HepG2 (cell line): Measurements from ENCODE around the gene HEPH. TPM values are rescaled to one million over a fixed set of nuclear protein-coding genes. Genes with fewer than 3 reads are reported as not detected.

Source experiments
- ATAC-seq: fragments of 200-7000 bp; cut with Tn5 transposase; 3 replicates; pipeline ENCODE4 v1.9.1; 2020; ENCODE audit warnings: mild to moderate bottlenecking, moderate library complexity
- BruUV-seq: library from RNA; stranded (reverse); fragments of 400-500 nt; replicated peaks from 2 replicates; lab custom pipeline; 2021; lab: Mats Ljungman, UMichigan
- CTCF ChIA-PET: fragments of 300-600 bp; formaldehyde crosslinking; extraction: SDS; loops from one replicate; lab custom pipeline; 2021; ENCODE audit warnings: low total read pairs, inconsistent platforms, low intra/inter-chr PET ratio; lab: Yijun Ruan, JAX
- POLR2A ChIA-PET: fragments of 350-600 bp; sonication (Branson Sonifier 250); formaldehyde crosslinking; loops from one replicate; lab custom pipeline; 2020; ENCODE audit warnings: antibody characterized with exemption, inconsistent platforms; lab: Yijun Ruan, JAX
- DNase-seq: peaks from one replicate; pipeline ENCODE4 v3.0.0-alpha.2; 2015; ENCODE audit warnings: low spot score
- FAIRE-seq: peaks from 3 replicates; lab custom pipeline; 2011; peaks lifted over from hg19 to GRCh38; lab: Jason Lieb, UNC
- H2AFZ ChIP-seq: one replicate; pipeline ENCODE4 v1.6.1; 2011; ENCODE audit warnings: low read length, inconsistent platforms
- H3K27ac ChIP-seq: fragments of 300-600 bp; 3 replicates; pipeline ENCODE4 v1.8.0; 2011; ENCODE audit warnings: mixed run types, mild to moderate bottlenecking, mixed read lengths, low read length, inconsistent platforms; ENCODE audit not compliant: insufficient read depth; ENCODE audit errors: extremely low read length
- H3K27me3 ChIP-seq, 2 experiments: fragments of 200-600 bp in 1 of 2; 2 replicates in 1 of 2; 3 replicates in 1 of 2; pipeline versions ENCODE4 v1.6.0 to v1.8.0; 2011; ENCODE audit warnings: low read length in 2 of 2, mild to moderate bottlenecking in 2 of 2, moderate library complexity in 2 of 2, inconsistent platforms in 1 of 2; ENCODE audit not compliant: insufficient read depth in 2 of 2, control insufficient read depth in 1 of 2
- H3K36me3 ChIP-seq, 2 experiments: fragments of 200-600 bp in 1 of 2; replicated peaks in 1 of 2; 2 replicates in 1 of 2; 3 replicates in 1 of 2; pipeline versions ENCODE4 v1.5.1 to v1.8.0; 2011; ENCODE audit warnings: low read length in 2 of 2, inconsistent platforms in 1 of 2; ENCODE audit not compliant: insufficient read depth in 2 of 2, control insufficient read depth in 1 of 2
- H3K4me1 ChIP-seq: 2 replicates; pipeline ENCODE4 v1.5.1; 2012; ENCODE audit warnings: low read length, inconsistent platforms; ENCODE audit not compliant: insufficient read depth
- H3K4me2 ChIP-seq: 2 replicates; pipeline ENCODE4 v1.6.0; 2011; ENCODE audit warnings: low read depth, low read length, inconsistent platforms
- H3K4me3 ChIP-seq, 3 experiments: fragments of 200-600 bp in 1 of 3; sonication (generic), shearing (Covaris generic) in 1 of 3; replicated peaks in 1 of 3; 2 replicates each; pipeline ENCODE4 v1.5.1; 2011 to 2016; ENCODE audit warnings: low read length in 3 of 3, inconsistent platforms in 2 of 3, low read depth in 2 of 3, mild to moderate bottlenecking in 2 of 3, control low read depth in 1 of 3, mixed read lengths in 1 of 3; ENCODE audit not compliant: insufficient read depth in 1 of 3
- H3K79me2 ChIP-seq: one replicate; pipeline ENCODE4 v1.6.1; 2011; ENCODE audit warnings: low read length, inconsistent platforms; ENCODE audit not compliant: insufficient read depth
- H3K9ac ChIP-seq: 2 replicates; pipeline ENCODE4 v1.6.0; 2011; ENCODE audit warnings: mild to moderate bottlenecking, low read depth, low read length, inconsistent platforms; ENCODE audit not compliant: insufficient read depth
- H3K9me3 ChIP-seq: 2 replicates; pipeline ENCODE4 v1.5.1; 2012; ENCODE audit warnings: mild to moderate bottlenecking, low read length
- H4K20me1 ChIP-seq: 2 replicates; pipeline ENCODE4 v1.6.0; 2011; ENCODE audit warnings: inconsistent platforms, mild to moderate bottlenecking, low read length, moderate library complexity; ENCODE audit not compliant: insufficient read depth
- ATF4 ChIP-seq, 2 experiments: fragments of 450-650 bp in 1 of 2; sonication (generic) in 1 of 2; formaldehyde crosslinking; IDR thresholded peaks; 2 replicates each; pipeline versions ENCODE4 v1.5.0 to v1.8.0; 2020 to 2022; ENCODE audit warnings: mild to moderate bottlenecking in 1 of 2, missing genetic modification reagents in 1 of 2
- GTF3A ChIP-seq: sonication (generic); formaldehyde crosslinking; conservative IDR thresholded peaks from 2 replicates; pipeline ENCODE4 v1.4.0; 2020; ENCODE audit warnings: mild to moderate bottlenecking, missing genetic modification reagents
- KDM3A ChIP-seq: IDR thresholded peaks from 2 replicates; pipeline ENCODE4 v1.6.1; 2018; ENCODE audit warnings: low read depth, missing compliant biosample characterization
- MAFF ChIP-seq: IDR thresholded peaks from 2 replicates; pipeline ENCODE4 v1.6.1; 2011; ENCODE audit warnings: low read depth, low read length, improper control_type of control experiment
- MAFK ChIP-seq, 2 experiments: IDR thresholded peaks in 1 of 2; conservative IDR thresholded peaks in 1 of 2; 2 replicates each; pipeline ENCODE4 v1.6.1; 2011; ENCODE audit warnings: improper control_type of control experiment in 2 of 2, low read length in 2 of 2
- NFE2L2 ChIP-seq: fragments of 150-350 bp; IDR thresholded peaks from 2 replicates; pipeline ENCODE4 v1.6.1; 2014; ENCODE audit warnings: low read length
- SMARCC2 ChIP-seq: fragments of 450-650 bp; IDR thresholded peaks from 2 replicates; pipeline ENCODE4 v1.6.1; 2017; ENCODE audit warnings: antibody characterized with exemption, mild to moderate bottlenecking
- THYN1 ChIP-seq: sonication (generic); formaldehyde crosslinking; IDR thresholded peaks from 2 replicates; pipeline ENCODE4 v1.8.1; 2023; ENCODE audit warnings: low read depth, mild to moderate bottlenecking, moderate library complexity, missing genetic modification reagents, borderline replicate concordance
- ZNF451 ChIP-seq: sonication (generic); formaldehyde crosslinking; IDR thresholded peaks from 2 replicates; pipeline ENCODE4 v1.5.0; 2020; ENCODE audit warnings: mild to moderate bottlenecking, missing genetic modification reagents
- ZNF780A ChIP-seq: sonication (generic); formaldehyde crosslinking; IDR thresholded peaks from 2 replicates; pipeline ENCODE4 v1.8.0; 2022; ENCODE audit warnings: mild to moderate bottlenecking, missing genetic modification reagents, moderate library complexity
- ZSCAN5A ChIP-seq: sonication (generic); formaldehyde crosslinking; IDR thresholded peaks from 2 replicates; pipeline ENCODE4 v1.8.0; 2022; ENCODE audit warnings: mild to moderate bottlenecking, missing genetic modification reagents, borderline replicate concordance
- WGBS: methylation state at CpG from one replicate; pipeline ENCODE4 v1.1.6; 2017; ENCODE audit warnings: low lambda C conversion rate; 5-methylcytosine and 5-hydroxymethylcytosine counted together
- in situ Hi-C: cut with HindIII; loops from 2 replicates; pipeline ENCODE4 v1.10.0; 2017; ENCODE audit warnings: low pct_unique_long_range_greater_than_20kb; ENCODE audit not compliant: extremely low pct_ligation_motif_present
- intact Hi-C: fragments of 100-400 bp; cut with micrococcal nuclease; formaldehyde crosslinking; loops from one replicate; pipeline ENCODE4 v1.10.0; 2022; ENCODE audit not compliant: unreplicated experiment
- polyA plus RNA-seq, 8 experiments: library from polyadenylated mRNA; depleted of rRNA in 3 of 8; stranded (reverse) in 7 of 8; unstranded in 1 of 8; fragments of >200 nt; fragmentation: Illumina TruSeq in 4 of 8; extraction: Trizol in 4 of 8; gene quantifications; 2 replicates each; pipeline versions ENCODE4 v1.2.1 to v1.2.3, GENCODE V29; 2011 to 2016; ENCODE audit warnings: low read depth in 4 of 8, missing spikeins in 1 of 8, mixed read lengths in 1 of 8; ENCODE audit not compliant: insufficient read depth in 1 of 8
- total RNA-seq, 5 experiments: library from RNA; depleted of rRNA; stranded (reverse); fragments of >200 nt; fragmentation: Illumina TruSeq; extraction: Trizol; gene quantifications; 2 replicates each; pipeline ENCODE4 v1.2.3, GENCODE V29; 2016; ENCODE audit warnings: low read depth in 1 of 5

Gene HEPH
- total and polyA plus RNA-seq, 2 of the 13 experiments (the other 11 are each of a cell fraction or from before 2014, with no cell fraction given): not detected

- TF ChIP-seq THYN1: no peak
- TF ChIP-seq ZNF780A (CRISPR knock-in tag): no peak
- no peak for TF ChIP-seq KDM3A (CRISPR knock-in tag)
- TF ChIP-seq ATF4 (CRISPR knock-in tag; IDR thresholded peaks at IDR 0.05): no peak
- no peak for TF ChIP-seq GTF3A
- no peak for TF ChIP-seq SMARCC2
- TF ChIP-seq, all 625 proteins: peak for 0
Measured at GRCh38 chrX:66193821-66194220, 29.8 kb downstream of the HEPH start (continued).

GRCh38 chrX:66200050-66200664 lies 36.1 kb downstream of the HEPH start:
- FAIRE-seq: no peak
- CTCF ChIA-PET: no interaction called here
- 0% methylated on average over 3 of the region's 4 CpGs for WGBS
- Histone ChIP-seq H4K20me1 (no peaks in the 10 kb centered on the region), H3K27ac (no peak overlapping the region), H3K9me3 (no peaks in the 10 kb centered on the region), H3K4me1 (no peaks in the 10 kb centered on the region), H3K36me3 (no peaks in the 10 kb centered on the region), H3K9ac (no peak overlapping the region), H3K4me3 (no peak overlapping the region), H3K79me2 (no peaks in the 10 kb centered on the region), H3K27me3 (no peaks in the 10 kb centered on the region), H3K4me2 (no peak overlapping the region), H2AFZ (no peak overlapping the region)
- in situ Hi-C loops: no loop called here
- ATAC-seq: no peak
- intact Hi-C loops: loop anchor here (2.0 kb wide), 1 partner anchor 531 kb away; no protein-coding TSS in a partner anchor
- POLR2A ChIA-PET: no interaction called here
- no peak for DNase-seq
- no TSS peak for BruUV-seq
- peak; percentile 87 for TF ChIP-seq NFE2L2
- peak; percentile 56 for TF ChIP-seq MAFF
- TF ChIP-seq ZSCAN5A: no peak
- peak; percentile 49 to 69; a peak in 3 of 4 replicates for TF ChIP-seq MAFK (conservative IDR thresholded peaks at IDR 0.05 in 1 of 2, IDR thresholded peaks at IDR 0.05 in 1 of 2; ENCODE audit: low read length in 2 of 2)
- TF ChIP-seq ZNF451 (CRISPR knock-in tag): no peak
